ENCODE measurements around the gene CSNK1A1.
A peak's percentile ranks its signal among the peaks of the same experiment; 100 is the strongest.

DNA sequence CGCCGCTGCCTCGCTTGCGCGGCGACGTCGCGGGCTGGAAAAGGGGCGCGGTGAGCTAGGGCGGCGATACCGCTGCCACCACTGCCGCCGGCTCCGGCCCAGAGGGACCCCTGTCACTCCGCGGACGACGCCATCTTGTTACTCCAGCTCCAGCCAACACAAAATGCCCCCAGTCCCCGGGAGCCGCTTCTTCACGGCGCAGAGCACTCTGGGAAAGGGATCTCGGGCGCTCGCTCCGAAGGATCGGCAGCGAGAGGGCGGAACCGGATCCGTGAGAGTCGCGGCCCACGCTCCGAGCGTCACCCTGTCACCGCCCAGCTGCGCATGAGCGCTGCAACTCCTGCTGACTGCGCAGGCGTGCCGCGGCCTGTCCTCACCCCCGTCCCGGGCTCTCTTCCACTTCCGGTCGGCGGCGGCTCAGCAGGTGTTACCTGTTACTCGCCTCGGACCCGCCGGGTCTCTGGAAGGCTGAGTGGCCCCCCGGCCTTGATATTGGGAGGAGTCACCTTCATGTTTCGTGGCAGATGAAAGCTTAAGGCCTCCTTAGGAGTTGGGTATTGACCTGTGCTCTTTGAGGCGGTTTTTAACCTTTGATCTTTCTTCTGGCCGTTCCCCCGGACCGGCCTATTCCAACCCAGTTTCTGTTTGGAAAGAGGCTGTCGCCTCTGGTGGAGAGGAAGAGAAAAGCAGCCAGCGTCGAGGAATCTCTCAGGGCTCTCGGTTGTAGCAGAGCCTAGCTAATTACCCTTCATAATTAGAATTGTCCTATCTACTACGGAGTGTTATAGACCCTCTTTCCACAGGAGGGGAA is at the start of gene CSNK1A1:
- TF ChIP-seq POLR2A (IDR thresholded peaks at IDR 0.05) (peak; percentile 89), CTCF (IDR thresholded peaks at IDR 0.05) (peak; percentile 95 to 99 (median 96)), POLR2AphosphoS5 (IDR thresholded peaks at IDR 0.05) (peak; percentile 92 to 98 (median 98))
